ENCODE results near the gene PBX3.

PBX3 gene

GRCh38 chr9:125996791-125997190 is 249.6 kb downstream of the PBX3 start:
- no peak for DNase-seq (ENCODE audit: low read depth)

DNA sequence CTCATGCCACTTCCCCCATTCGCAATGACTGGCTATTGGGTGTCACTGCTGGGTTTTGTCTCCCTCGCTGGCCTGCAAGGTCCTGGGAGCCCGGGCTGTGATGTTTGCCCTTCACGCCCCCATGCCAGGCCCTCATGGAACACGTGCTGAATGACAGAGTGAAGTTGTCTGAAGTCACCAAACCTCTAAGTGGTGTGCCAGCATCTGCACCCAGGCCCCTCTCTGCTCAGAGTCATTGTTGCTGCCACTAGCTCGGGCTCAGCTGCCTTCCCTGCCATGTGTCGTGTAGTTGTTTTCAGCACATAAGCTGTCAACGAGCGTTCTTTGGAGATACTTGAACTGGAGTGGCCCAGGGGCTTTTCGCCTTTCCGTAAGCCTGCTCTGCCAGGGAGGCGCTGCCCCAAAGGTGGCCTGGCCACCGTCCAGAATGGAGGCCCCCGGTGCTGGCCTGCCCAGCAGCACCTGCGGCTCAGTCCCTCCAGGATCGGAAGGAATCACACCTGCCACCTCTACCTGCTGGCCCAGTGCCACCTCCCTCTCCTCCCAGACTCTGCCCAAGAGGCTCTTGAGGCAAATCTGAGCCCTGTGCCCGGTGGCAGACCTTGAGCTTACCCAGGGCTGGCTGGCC is 250.1 kb downstream of the PBX3 start:
- DNase-seq (ENCODE audit: low read depth), result no peak

DNA sequence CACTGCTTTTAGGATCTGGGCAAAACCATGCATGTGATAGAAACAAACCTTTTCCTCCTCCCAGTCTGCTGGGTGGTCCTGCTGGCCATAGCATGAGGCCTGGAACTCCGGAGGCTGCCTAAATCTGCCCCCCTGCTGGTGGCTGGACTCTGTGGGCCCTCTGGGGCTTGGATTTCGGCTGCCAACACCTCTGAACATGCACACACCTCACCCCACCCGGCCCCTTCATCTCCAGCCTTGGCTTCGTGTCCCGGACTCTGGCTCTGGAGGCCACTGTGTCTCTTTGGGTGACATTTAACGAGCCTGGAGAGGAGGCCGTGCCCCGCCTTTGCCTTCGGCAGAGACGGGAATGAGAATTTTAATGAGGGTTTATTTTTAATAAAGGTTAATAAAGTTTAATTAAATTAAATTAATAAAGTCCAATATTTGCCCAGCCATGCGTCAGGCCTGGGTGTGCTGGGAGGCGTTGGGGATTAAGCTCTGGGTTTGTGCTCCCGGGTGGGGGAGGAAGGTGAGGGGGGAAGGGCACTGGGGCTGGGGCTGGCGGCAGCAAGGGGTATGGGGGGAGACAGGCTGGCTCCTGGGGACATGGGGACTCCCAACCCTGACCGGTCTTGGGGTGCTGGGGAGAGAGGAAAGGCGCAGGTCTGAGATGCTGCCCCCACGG is 251.8 kb downstream of the PBX3 start:
- no peak for DNase-seq (ENCODE audit: low read depth)

GRCh38 chr9:125999504-125999881 is 252.3 kb downstream of the PBX3 start:
- DNase-seq (ENCODE audit: low read depth), result no peak

- no peak for DNase-seq (ENCODE audit: low read depth)
Observed at GRCh38 chr9:126000256-126000655, 253.1 kb downstream of the PBX3 start.

DNA sequence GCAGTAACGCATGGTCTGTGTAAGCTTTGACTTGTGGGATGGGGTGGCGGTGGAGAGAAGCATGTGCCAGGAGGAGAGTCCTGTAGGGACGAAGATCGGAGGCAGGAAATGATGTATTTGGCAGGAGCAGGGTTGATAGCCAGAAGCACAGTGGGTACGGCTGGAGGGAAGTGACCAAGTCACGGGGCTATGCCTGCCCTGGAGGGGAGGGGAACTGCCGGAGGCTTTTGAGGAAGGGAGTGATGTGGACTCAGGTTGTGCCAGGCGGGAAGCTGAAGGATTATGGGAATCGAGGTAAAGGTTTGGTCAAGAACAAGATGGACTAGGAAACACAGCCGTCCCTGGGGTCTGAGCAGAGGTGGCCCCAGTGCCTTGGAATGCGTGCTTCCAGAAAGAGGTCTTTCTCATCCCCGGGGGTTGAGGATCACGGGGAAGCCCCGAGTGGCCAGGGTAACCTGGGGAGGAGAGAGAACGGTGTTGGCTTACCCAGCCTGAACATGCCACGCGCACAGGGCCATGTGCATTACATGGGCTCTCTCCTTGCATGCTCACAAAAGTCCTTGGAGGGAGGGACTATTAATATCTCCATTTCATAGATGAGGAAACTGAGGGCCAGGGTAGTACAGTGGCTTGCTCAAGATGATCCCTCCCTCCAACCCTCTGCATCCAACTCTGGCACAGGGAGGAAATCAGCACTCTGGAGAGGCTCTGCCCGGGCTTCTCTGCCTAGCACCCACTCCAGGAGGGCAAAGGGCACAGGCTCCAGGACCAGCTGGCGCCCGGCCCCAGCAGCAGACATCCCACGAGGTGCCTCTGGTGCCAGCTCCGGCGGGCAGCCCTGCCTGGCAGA is 253.8 kb downstream of the PBX3 start:
- no peak for DNase-seq (ENCODE audit: low read depth)

DNA sequence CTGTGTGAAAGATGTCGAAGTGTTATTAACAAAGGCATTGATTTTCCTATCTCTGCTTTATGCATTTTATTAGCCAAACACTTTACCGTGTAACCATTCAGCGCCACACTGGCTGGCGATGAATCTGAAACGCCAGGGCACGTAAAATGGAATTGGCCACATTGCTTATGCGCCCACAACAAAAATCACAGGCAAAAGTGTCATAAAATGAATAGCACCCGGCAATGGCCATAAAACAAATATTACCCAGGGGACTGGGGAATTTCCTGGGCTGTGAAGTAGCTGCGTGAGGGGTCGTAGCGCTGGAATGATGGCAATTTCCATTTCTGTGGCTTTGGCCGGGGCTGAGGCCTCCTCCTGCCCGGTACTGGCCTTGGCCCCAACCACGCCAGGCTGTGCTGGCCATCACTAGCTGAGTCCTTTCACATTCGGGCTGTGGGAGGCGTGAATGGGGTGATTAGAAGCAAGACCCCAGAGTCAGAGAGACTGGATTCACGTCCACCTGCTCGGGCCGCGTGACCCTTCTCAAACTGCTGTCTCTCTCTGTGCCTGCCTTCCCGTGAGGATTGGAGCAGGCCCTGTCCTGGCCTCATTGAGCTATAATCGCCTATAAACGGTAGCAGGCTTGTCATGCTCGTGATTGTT is 254.5 kb downstream of the PBX3 start:
- no peak for DNase-seq (ENCODE audit: low read depth)

GRCh38 chr9:126002476-126003350 is 255.5 kb downstream of the PBX3 start:
- no peak for DNase-seq (ENCODE audit: low read depth)

- DNase-seq (ENCODE audit: low read depth), result no peak
Observed at GRCh38 chr9:126009047-126009446, 261.9 kb downstream of the PBX3 start.

GRCh38 chr9:126014726-126015125 is 267.6 kb downstream of the PBX3 start:
- no peak for DNase-seq (ENCODE audit: low read depth)

DNA sequence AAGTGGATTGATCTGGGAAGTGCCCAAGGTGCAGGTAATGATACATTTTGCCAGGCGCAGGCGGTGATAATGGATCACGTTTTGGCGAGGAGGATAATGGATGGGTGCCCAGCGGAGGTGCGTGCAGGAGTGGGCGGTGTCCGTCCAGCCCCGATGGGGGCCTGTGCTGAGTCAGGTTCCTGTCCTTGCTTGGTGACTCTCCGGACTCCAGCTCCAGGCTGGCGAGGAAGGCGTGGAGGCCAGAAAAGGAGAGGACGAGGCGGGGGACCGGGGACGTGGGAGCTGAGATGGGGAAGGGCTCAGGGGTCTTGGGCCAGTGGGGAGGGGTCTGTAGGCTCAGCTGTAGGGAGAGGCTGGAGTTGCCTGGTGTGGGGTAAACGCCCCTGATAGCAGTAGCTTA is 268.3 kb downstream of the PBX3 start:
- no peak for DNase-seq (ENCODE audit: low read depth)

GRCh38 chr9:126016579-126017290 is 269.6 kb downstream of the PBX3 start:
- DNase-seq (ENCODE audit: low read depth), result no peak
